SU-DHL-6 (cell line): ENCODE results near the gene KCTD16.

ENCODE experiments used
- H2AFZ ChIP-seq: fragments of 200-600 bp; sonication (generic); 2 replicates; pipeline ENCODE4 v1.6.1; 2014; ENCODE audit warnings: low read depth, mild to moderate bottlenecking, moderate library complexity, mixed read lengths, antibody characterized with exemption, low read length; ENCODE audit not compliant: severe bottlenecking
- H3F3A ChIP-seq: fragments of 200-600 bp; shearing (Covaris generic); 2 replicates; pipeline ENCODE4 v1.6.0; 2016; ENCODE audit warnings: antibody characterized with exemption, mild to moderate bottlenecking; ENCODE audit not compliant: insufficient read depth
- H3K27ac ChIP-seq: fragments of 200-600 bp; sonication (generic); 2 replicates; pipeline ENCODE4 v1.5.1; 2016; ENCODE audit warnings: low read depth, mild to moderate bottlenecking, low read length, moderate library complexity, mixed read lengths
- H3K27me3 ChIP-seq: fragments of 200-600 bp; sonication (generic), shearing (Covaris generic); 2 replicates; pipeline ENCODE4 v1.6.0; 2014; ENCODE audit warnings: mild to moderate bottlenecking, low read length
- H3K36me3 ChIP-seq: fragments of 200-600 bp; sonication (generic); 2 replicates; pipeline ENCODE4 v1.6.1; 2014; ENCODE audit warnings: mild to moderate bottlenecking, low read length, mixed read lengths
- H3K4me2 ChIP-seq: fragments of 300-600, 200-600 bp; shearing (Covaris generic), sonication (generic); 2 replicates; pipeline ENCODE4 v1.6.0; 2014; ENCODE audit warnings: low read length, low read depth, mild to moderate bottlenecking; ENCODE audit not compliant: poor library complexity, severe bottlenecking
- H3K4me3 ChIP-seq: fragments of 200-600 bp; sonication (generic); 2 replicates; pipeline ENCODE4 v1.5.1; 2014; ENCODE audit warnings: antibody characterized with exemption, low read length, mild to moderate bottlenecking, mixed read lengths; ENCODE audit not compliant: insufficient read depth, poor library complexity, severe bottlenecking
- H3K79me2 ChIP-seq: fragments of 200-600 bp; sonication (generic); 2 replicates; pipeline ENCODE4 v1.6.1; 2014; ENCODE audit warnings: mild to moderate bottlenecking, low read length, moderate library complexity; ENCODE audit not compliant: insufficient read depth
- H3K9ac ChIP-seq: fragments of 200-600 bp; sonication (generic); 2 replicates; pipeline ENCODE4 v1.7.0; 2014; ENCODE audit warnings: mild to moderate bottlenecking, low read length
- H3K9me2 ChIP-seq: fragments of 200-600 bp; sonication (generic); replicated peaks from 2 replicates; pipeline ENCODE4 v1.6.1; 2014; ENCODE audit warnings: low read length; ENCODE audit not compliant: insufficient read depth
- H3K9me3 ChIP-seq: fragments of 200-600 bp; sonication (generic); 2 replicates; pipeline ENCODE4 v1.6.1; 2014; ENCODE audit warnings: low read length, mixed read lengths; ENCODE audit not compliant: insufficient read depth
- H4K20me1 ChIP-seq: fragments of 200-600 bp; sonication (generic); 2 replicates; pipeline ENCODE4 v1.6.1; 2014; ENCODE audit warnings: low read depth, mild to moderate bottlenecking, antibody characterized with exemption, low read length, moderate library complexity, mixed read lengths
- CTCF ChIP-seq: fragments of 200-600 bp; sonication (generic); IDR thresholded peaks from one replicate; pipeline ENCODE4 v1.5.1; 2017; ENCODE audit warnings: antibody characterized with exemption, mild to moderate bottlenecking, low read length, moderate library complexity; ENCODE audit not compliant: insufficient read depth, poor library complexity, severe bottlenecking
- EZH2phosphoT487 ChIP-seq: fragments of 200-600 bp; sonication (generic), shearing (Covaris generic); conservative IDR thresholded peaks from 2 replicates; pipeline ENCODE4 v1.6.1; 2018; ENCODE audit warnings: mild to moderate bottlenecking, antibody characterized with exemption, low read length, moderate library complexity, mixed read lengths

The KCTD16 gene

GRCh38 chr5:144289277-144289676, 118.6 kb downstream of the KCTD16 start:
- Histone ChIP-seq H3K4me2 (no peak overlapping the region), H3K9me2 (no peaks in the 10 kb centered on the region), H3K27ac (no peak overlapping the region), H3K9me3 (no peaks in the 10 kb centered on the region), H3F3A (no peaks in the 10 kb centered on the region), H3K79me2 (no peaks in the 10 kb centered on the region), H3K27me3 (no peaks in the 10 kb centered on the region; the same call in 1 of the 2 replicates), H2AFZ (no peak overlapping the region), H3K9ac (no peak overlapping the region), H3K36me3 (no peaks in the 10 kb centered on the region), H4K20me1 (no peaks in the 10 kb centered on the region), H3K4me3 (no peak overlapping the region)
- TF ChIP-seq EZH2phosphoT487: no peak
- no peak for TF ChIP-seq CTCF

GRCh38 chr5:144292029-144292428, 121.4 kb downstream of the KCTD16 start:
- Histone ChIP-seq H3K4me3 (no peak overlapping the region), H2AFZ (no peak overlapping the region), H3K9me3 (no peaks in the 10 kb centered on the region), H3K36me3 (no peaks in the 10 kb centered on the region), H3K79me2 (no peaks in the 10 kb centered on the region), H4K20me1 (no peaks in the 10 kb centered on the region), H3K9me2 (no peaks in the 10 kb centered on the region), H3K9ac (no peak overlapping the region), H3K27ac (no peak overlapping the region), H3K4me2 (no peak overlapping the region), H3K27me3 (no peaks in the 10 kb centered on the region), H3F3A (no peaks in the 10 kb centered on the region)
- TF ChIP-seq EZH2phosphoT487 (no peak), CTCF (no peak)

- H3K27ac ChIP-seq: no peak overlapping the region
- H3K9me3 ChIP-seq: no peaks in the 10 kb centered on the region
- H3K4me2 ChIP-seq: no peak overlapping the region
- no peaks in the 10 kb centered on the region for H3K79me2 ChIP-seq
- no peaks in the 10 kb centered on the region for H3F3A ChIP-seq
- no peak overlapping the region for H2AFZ ChIP-seq
- no peaks in the 10 kb centered on the region for H3K9me2 ChIP-seq
- no peak overlapping the region for H3K4me3 ChIP-seq
- H3K36me3 ChIP-seq: no peaks in the 10 kb centered on the region
- no peaks in the 10 kb centered on the region for H4K20me1 ChIP-seq
- no peak for TF ChIP-seq EZH2phosphoT487
- TF ChIP-seq CTCF: no peak
- no peaks in the 10 kb centered on the region for H3K27me3 ChIP-seq
- H3K9ac ChIP-seq: no peak overlapping the region
Measured at GRCh38 chr5:144295284-144295683, 124.6 kb downstream of the KCTD16 start.

GRCh38 chr5:144297081-144297480, 126.4 kb downstream of the KCTD16 start:
- Histone ChIP-seq H3K9me3 (no peaks in the 10 kb centered on the region), H3K27ac (no peak overlapping the region), H3F3A (no peaks in the 10 kb centered on the region), H3K4me3 (no peak overlapping the region), H2AFZ (no peak overlapping the region), H3K9ac (no peak overlapping the region), H3K79me2 (no peaks in the 10 kb centered on the region), H4K20me1 (no peaks in the 10 kb centered on the region), H3K36me3 (no peaks in the 10 kb centered on the region), H3K27me3 (no peaks in the 10 kb centered on the region), H3K4me2 (no peak overlapping the region), H3K9me2 (no peaks in the 10 kb centered on the region)
- TF ChIP-seq EZH2phosphoT487 (no peak), CTCF (no peak)
